Natural killer cell (primary cell): ENCODE results near the gene FRG2B. TPM values are rescaled to one million over a fixed set of nuclear protein-coding genes. Genes with fewer than 3 reads are reported as not detected.
"Not testable (repeated sequence)": the region's sequence is repeated elsewhere in the genome, so short reads cannot be mapped to it uniquely, and the experiment has no call there.

Experiments used
- ATAC-seq, 3 donors: fragments of 150-1000 bp in 2 of 3; fragments of 200-7000 bp in 1 of 3; cut with Tn5 transposase; 1 replicate in 1 of 3; 2 replicates in 2 of 3; pipeline ENCODE4 v1.10.0; 2021; ENCODE audit warnings: mild to moderate bottlenecking in 2 of 3, moderate library complexity in 2 of 3
- DNase-seq, 2 donors: peaks; one replicate each; pipeline versions ENCODE4 v3.0.0 to v3.0.0-alpha.2; 2013 to 2021; ENCODE audit warnings: mixed read lengths in 1 of 2
- H3K27ac ChIP-seq: one replicate; pipeline ENCODE4 v1.5.1; 2013; ENCODE audit warnings: mild to moderate bottlenecking, low read length
- H3K27me3 ChIP-seq: one replicate; pipeline ENCODE4 v1.6.1; 2013; ENCODE audit warnings: low read length; ENCODE audit not compliant: control insufficient read depth, insufficient read depth
- H3K36me3 ChIP-seq: one replicate; pipeline ENCODE4 v1.6.1; 2013; ENCODE audit warnings: low read length; ENCODE audit not compliant: control insufficient read depth, insufficient read depth
- H3K4me1 ChIP-seq: one replicate; pipeline ENCODE4 v1.6.1; 2013; ENCODE audit warnings: low read length; ENCODE audit not compliant: control insufficient read depth, insufficient read depth
- H3K4me3 ChIP-seq: one replicate; pipeline ENCODE4 v1.5.1; 2013; ENCODE audit warnings: low read length
- H3K9me3 ChIP-seq: one replicate; pipeline ENCODE4 v1.6.1; 2013; ENCODE audit warnings: low read length; ENCODE audit not compliant: control insufficient read depth, insufficient read depth
- H3K27ac Mint-ChIP-seq, 2 donors: one replicate each; pipeline ENCODE4 v1.8.0; 2022; ENCODE audit warnings: mild to moderate bottlenecking in 2 of 2, mixed read lengths in 2 of 2, moderate library complexity in 1 of 2
- H3K27me3 Mint-ChIP-seq, 2 donors: one replicate each; pipeline ENCODE4 v1.8.0; 2022; ENCODE audit warnings: low read depth in 2 of 2, mixed read lengths in 2 of 2
- H3K36me3 Mint-ChIP-seq: one replicate; pipeline ENCODE4 v1.8.0; 2022; ENCODE audit warnings: mixed read lengths
- H3K4me1 Mint-ChIP-seq, 2 donors: one replicate each; pipeline ENCODE4 v1.8.0; 2022; ENCODE audit warnings: mixed read lengths in 2 of 2
- H3K4me3 Mint-ChIP-seq: one replicate; pipeline ENCODE4 v1.8.0; 2022; ENCODE audit warnings: mild to moderate bottlenecking, moderate library complexity, mixed read lengths
- H3K9me3 Mint-ChIP-seq, 2 donors: one replicate each; pipeline ENCODE4 v1.8.0; 2022; ENCODE audit warnings: mixed read lengths in 2 of 2
- WGBS: methylation state at CpG from one replicate; pipeline ENCODE4 v1.1.7; 2013; ENCODE audit warnings: missing lambda C conversion rate; ENCODE audit not compliant: insufficient coverage; 5-methylcytosine and 5-hydroxymethylcytosine counted together
- intact Hi-C: fragments of 100-400 bp; cut with micrococcal nuclease; formaldehyde crosslinking; loops from one replicate; pipeline ENCODE4 v1.14.2; 2022
- total RNA-seq, 4 donors: library from RNA; stranded (reverse); fragments of 120-200 nt in 1 of 4; gene quantifications; one replicate each; pipeline versions ENCODE4 v1.2.3 to v1.2.4, GENCODE V29; 2013 to 2022
- TF ChIP-seq, protein P1 (sequence below): fragments of 200-600 bp; IDR thresholded peaks from one replicate; pipeline ENCODE4 v1.8.0; 2022; ENCODE audit warnings: antibody characterized with exemption

FRG2B gene
- total RNA-seq, 3 donors from 2014 or later (not counting 1 experiment from before 2014, with no cell fraction given): not detected

DNA sequence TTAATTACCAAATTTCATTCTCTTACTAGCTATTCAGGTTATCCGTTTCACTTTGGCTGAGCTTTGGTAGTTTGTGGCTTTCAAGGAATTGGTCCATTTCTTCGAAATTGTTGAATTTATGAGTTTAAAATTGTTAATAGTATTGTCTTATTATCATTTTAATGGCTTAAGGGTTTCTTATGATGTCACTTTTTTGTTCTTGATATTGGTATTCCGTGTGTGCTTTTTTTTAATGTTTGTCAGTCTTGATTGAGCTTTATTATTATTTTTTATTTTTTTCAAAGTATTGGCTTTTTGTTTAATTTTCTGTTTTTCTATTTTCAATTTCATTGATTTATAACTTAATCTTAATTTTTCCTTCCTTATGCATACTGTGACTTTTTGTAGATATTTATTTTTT is 25.9 kb downstream of the FRG2B start:
- Histone ChIP-seq H3K27ac (no peak overlapping the region), H3K9me3 (no peaks in the 10 kb centered on the region), H3K36me3 (no peaks in the 10 kb centered on the region), H3K4me3 (no peak overlapping the region), H3K4me1 (no peaks in the 10 kb centered on the region), H3K27me3 (peaks cover 7% of the 10 kb centered on the region)
- Mint-ChIP-seq H3K27me3 (peaks cover 47 to 92% of the 10 kb centered on the region in 2 donors), H3K4me3 (no peak overlapping the region), H3K27ac (no peak overlapping the region), H3K36me3 (no peaks in the 10 kb centered on the region), H3K9me3 (no peaks in the 10 kb centered on the region), H3K4me1 (no peaks in the 10 kb centered on the region)
- TF ChIP-seq, protein P1, sequence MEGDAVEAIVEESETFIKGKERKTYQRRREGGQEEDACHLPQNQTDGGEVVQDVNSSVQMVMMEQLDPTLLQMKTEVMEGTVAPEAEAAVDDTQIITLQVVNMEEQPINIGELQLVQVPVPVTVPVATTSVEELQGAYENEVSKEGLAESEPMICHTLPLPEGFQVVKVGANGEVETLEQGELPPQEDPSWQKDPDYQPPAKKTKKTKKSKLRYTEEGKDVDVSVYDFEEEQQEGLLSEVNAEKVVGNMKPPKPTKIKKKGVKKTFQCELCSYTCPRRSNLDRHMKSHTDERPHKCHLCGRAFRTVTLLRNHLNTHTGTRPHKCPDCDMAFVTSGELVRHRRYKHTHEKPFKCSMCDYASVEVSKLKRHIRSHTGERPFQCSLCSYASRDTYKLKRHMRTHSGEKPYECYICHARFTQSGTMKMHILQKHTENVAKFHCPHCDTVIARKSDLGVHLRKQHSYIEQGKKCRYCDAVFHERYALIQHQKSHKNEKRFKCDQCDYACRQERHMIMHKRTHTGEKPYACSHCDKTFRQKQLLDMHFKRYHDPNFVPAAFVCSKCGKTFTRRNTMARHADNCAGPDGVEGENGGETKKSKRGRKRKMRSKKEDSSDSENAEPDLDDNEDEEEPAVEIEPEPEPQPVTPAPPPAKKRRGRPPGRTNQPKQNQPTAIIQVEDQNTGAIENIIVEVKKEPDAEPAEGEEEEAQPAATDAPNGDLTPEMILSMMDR: no peak
- DNase-seq: no peak
- intact Hi-C loops: no loop called here
- ATAC-seq: no peak
- 55% methylated on average over 1 of the region's 3 CpGs for WGBS

DNA sequence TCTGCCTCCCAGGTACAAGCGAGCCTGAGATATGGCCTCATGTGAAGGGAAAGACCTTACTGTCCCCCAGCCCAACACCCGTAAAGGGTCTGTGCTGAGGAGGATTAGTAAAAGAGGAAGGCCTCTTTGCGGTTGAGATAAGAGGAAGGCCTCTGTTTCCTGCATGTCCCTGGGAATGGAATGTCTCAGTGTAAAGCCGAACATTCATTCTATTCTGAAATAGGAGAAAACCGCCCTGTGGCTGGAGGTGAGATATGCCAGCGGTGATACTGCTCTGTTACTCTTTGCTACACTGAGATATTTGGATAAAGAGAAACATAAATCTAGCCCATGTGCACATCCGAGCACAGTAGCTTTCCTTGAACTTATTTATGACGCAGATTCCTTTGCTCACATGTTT is 26.7 kb downstream of the FRG2B start:
- H3K4me3 Mint-ChIP-seq, H3K9me3 ChIP-seq, ATAC-seq, H3K27me3 ChIP-seq, H3K27ac ChIP-seq, H3K36me3 ChIP-seq, H3K4me3 ChIP-seq, H3K9me3 Mint-ChIP-seq, H3K4me1 ChIP-seq, H3K4me1 Mint-ChIP-seq, intact Hi-C loops, H3K27ac Mint-ChIP-seq, H3K36me3 Mint-ChIP-seq, DNase-seq: not testable (repeated sequence)
- 33% methylated on average over 8 of the region's 8 CpGs for WGBS
- peaks cover 46 to 94% of the 10 kb centered on the region in 2 donors for H3K27me3 Mint-ChIP-seq

DNA sequence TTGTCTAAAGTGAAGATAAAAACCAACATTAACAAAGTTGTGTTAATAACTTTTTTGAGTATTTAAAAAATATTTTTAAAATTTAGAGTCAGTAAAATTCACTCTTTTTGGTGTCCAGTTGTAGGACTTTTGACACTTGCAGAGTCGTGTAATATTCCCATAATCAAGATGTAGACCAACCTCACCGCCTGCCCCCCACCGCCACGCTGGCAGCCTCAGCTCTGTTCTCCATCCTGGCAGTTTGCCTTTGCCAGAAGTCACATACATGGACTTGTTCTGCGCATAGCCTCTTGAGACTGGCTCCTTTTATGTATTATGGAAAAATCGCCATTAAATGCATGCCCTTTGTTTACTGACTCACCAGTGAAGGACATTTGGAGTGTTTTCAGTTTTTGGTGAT is 33.9 kb downstream of the FRG2B start:
- WGBS: 80% methylated on average over 6 of the region's 6 CpGs
- H3K36me3 Mint-ChIP-seq: no peaks in the 10 kb centered on the region
- no peaks in the 10 kb centered on the region for H3K9me3 Mint-ChIP-seq
- Histone ChIP-seq H3K9me3 (no peaks in the 10 kb centered on the region), H3K4me3 (no peak overlapping the region), H3K4me1 (no peaks in the 10 kb centered on the region), H3K27ac (no peak overlapping the region), H3K27me3 (peaks cover under 1% of the 10 kb centered on the region), H3K36me3 (no peaks in the 10 kb centered on the region)
- H3K4me3 Mint-ChIP-seq: no peak overlapping the region
- intact Hi-C loops: no loop called here
- DNase-seq: no peak
- no peak overlapping the region for H3K27ac Mint-ChIP-seq
- H3K4me1 Mint-ChIP-seq: no peaks in the 10 kb centered on the region
- no peak for ATAC-seq
- H3K27me3 Mint-ChIP-seq: peaks cover 38% of the 10 kb centered on the region in 2 donors
- TF ChIP-seq, protein P1: no peak

DNA sequence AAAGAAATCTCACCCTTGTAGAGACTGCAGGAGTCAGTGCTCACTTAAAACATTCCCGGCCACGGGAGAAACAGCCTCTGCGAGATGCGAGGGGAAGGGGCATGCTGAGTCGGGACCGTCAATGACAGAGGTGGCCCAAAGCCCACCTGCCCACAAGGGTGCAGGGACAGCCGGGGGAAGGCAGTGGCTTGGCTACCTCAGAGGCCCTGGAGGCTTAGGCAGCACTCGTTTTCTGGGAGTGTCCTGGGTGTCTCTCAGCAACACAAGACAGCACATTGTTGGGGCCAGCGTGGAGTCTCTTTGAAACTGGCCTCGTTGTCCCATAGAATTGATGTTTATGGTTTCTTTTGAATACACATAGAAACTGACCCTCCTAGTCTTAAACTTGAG is 35.6 kb downstream of the FRG2B start:
- Mint-ChIP-seq H3K4me1 (no peaks in the 10 kb centered on the region), H3K27ac (no peak overlapping the region), H3K9me3 (no peaks in the 10 kb centered on the region), H3K4me3 (no peak overlapping the region), H3K27me3 (peaks cover 22 to 30% of the 10 kb centered on the region in 2 donors), H3K36me3 (no peaks in the 10 kb centered on the region)
- Histone ChIP-seq H3K36me3 (no peaks in the 10 kb centered on the region), H3K27me3 (no peaks in the 10 kb centered on the region), H3K4me1 (no peaks in the 10 kb centered on the region), H3K9me3 (no peaks in the 10 kb centered on the region), H3K27ac (no peak overlapping the region), H3K4me3 (no peak overlapping the region)
- TF ChIP-seq, protein P1: no peak
- WGBS: 81% methylated on average over 10 of the region's 10 CpGs
- DNase-seq (no peak), ATAC-seq (no peak)
- intact Hi-C loops: no loop called here
